Measurements from ENCODE around the gene HOXA11.

HOXA11 gene

DNA sequence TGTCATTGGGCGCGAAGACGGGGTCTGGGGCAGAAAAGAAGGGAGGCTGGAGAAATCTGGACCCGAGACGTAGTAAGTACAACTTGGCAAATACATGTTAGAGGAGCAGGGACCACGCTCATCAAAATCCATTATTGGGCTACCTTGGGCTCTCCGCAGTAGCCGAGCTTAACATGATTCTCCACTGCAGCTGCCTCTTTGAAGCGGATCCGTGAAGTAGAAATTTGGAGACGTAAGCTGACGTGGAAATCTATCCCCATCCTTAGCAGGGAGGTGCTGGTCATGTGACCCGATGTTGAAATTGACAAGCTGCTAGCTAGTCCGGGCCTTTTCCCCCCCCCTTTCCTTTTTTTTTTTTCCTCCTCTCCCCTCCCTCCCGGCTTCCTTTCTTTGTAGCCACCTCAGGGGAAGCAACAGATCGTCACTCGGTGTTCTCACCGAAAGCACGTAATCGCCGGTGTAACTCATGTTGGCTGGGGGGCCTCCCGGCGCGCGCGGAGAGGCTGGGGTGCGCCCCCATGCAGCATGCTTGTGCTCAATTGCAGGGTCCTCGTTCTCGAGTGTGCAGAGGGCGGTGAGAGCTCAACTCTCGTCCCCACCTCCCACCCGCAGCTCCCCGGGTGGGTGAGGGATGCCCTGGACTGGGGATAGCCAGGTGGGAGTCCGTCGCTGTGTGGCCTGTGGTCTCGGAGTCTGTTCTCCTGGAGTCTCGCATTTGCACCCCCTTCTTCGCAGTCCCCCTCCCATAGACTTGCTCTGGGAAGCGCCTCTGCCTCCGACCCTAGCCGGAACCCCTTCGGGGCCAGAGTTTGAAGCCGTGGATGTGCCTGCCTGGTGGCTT, at the start of gene HOXA11:
TSS of gene HOXA11 (minus strand) at position 220 of the 841 bp plus-strand sequence. CDS start at position 132, 88 bp downstream.
- no peak for DNase-seq

DNA sequence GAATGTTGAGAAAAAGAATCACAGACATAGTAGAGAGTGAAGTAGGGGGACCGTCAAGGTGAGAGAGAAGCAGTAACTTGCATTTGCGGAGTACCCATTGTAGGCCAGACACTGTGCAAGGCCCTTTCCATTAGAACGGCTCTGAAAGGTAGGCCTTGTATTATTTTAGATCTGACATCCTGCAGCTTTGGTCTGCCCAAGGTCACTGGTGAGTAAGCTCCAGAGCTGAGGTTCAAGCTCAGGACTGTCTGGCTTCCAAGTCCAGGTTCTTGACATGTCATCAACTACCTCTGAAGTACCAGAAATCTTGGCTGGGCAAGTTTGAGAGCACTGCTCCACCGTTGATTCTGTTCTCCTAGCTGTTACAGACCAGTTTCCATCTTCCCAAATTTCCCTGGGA, 44.4 kb upstream of the HOXA11 start:
- no peak for DNase-seq

DNA sequence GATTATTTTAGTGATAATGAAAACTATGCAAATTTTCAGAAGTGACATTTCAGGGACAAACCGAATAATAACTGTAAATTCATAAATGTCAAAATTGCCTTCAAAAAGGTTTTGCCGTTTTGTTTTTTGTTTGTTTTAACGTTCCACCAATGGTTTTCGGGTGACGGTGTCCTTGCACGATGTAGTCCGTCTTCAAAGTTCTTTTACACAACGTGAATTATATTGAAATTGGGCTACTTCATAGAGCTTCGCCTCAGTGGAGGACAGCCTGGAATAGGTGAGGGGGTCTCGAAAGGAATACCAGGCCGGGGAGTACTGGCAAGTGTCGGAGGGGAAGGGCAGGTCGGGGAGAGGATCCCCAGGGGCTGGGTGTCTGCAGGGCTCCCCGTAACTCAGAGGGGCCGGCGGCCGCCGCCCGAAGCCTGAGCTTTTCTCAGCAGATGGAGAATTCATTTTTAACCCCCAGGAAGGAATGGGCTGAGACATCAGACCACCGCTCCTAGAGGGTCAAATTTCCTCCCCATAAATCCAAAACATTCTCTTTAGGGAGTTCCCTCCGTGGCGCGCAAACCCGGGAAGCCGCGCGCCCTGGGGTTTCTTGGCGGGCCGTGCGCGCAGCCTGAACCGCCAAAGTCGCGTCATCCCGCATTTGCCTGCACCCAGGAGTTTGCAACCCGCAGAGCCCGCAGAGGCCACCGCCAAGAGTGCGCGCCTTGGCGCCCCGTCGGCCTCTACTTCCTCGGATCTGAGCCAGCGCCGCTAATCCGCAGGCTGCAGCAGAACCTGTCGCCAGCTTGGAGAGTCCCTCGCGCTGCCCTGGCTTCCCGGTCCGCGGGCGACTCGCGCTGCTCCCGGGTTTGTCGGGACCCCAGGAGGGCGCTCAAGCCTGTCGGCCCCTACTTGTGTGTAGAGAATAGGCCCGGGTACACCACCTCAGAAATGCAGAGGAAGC, 40.2 kb upstream of the HOXA11 start:
- no peak for DNase-seq

DNA sequence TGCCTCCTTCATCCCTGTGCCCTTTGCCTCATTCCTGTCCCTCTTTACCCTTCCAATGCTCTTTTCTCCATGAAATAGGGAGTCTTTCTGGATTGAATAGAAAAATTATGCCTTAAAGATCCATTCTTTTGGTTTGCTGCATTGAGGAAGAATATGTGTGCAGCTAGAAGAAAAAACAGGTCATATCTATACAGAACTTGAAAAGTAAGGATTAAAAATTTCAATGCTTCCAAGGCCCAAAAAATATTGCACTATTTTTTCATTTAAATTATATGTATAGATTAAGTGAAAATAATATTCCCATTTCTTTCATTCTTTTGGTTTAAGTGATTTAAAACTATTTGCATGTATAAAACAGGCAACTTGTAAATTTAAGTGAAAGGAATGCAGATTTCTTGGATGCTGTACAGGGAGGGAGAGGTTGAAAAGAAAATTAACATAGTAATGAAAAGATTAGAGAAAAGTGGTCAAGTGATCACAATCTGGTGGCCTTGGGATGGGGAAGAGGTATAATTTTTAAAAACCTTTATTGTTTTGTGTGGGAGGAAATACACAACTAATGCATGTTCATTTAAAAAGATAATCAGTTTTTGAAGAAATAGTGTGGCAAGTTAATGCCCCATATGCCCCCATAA, 39.0 kb upstream of the HOXA11 start:
- no peak for DNase-seq

DNA sequence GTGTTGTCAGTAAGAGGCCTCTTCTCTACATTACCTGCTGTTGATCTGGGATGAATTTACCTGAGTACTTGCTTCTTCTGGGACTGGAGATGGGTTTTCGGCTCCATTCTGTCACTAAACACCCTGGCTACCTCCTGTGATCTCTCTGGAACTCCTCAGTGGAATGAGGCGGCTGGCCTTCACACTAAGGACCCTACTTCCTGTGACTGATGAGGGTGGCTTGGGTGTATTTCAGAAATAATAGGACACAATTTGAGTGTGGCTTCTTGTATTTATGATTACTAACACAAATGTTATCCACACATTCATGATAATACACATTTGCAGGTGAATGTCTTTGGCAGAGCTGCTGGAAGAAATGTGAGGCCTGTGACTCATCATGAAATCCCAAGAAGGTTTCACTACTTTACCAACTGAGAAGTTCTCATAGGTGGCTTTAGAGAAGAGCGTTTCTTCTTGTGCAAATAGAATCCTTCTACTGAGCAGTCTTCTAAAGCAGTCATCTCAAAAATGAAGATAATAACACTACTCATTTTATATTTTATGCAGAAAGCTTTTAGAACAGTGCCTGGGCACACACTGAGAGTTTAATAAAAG, 36.3 kb upstream of the HOXA11 start:
- no peak for DNase-seq

DNA sequence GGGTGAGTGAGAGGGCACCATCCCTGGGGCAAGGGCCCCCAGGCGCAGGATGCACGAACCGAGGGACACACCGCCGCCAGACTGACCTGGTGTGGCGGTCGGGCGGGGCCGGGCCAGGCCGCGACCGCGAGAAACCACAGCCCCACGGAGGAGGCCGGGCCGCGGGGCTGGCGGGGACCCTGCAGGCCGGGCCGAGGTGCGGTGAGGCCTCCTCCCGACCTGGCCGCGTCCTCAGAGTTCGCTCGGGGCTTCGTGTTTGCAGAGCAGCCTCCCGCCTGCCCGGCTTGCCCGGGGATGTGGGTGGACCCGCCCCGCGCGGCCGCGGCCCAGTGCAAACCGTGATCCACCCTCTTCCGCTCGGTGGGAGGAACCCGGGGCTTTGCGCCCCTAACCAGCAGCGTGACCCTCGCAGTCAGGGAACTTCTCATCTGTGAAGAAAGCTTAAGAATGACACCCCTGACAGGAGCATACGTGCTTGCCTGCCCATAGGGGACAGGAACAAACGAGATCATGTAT, 35.5 kb upstream of the HOXA11 start:
- DNase-seq, result no peak

DNA sequence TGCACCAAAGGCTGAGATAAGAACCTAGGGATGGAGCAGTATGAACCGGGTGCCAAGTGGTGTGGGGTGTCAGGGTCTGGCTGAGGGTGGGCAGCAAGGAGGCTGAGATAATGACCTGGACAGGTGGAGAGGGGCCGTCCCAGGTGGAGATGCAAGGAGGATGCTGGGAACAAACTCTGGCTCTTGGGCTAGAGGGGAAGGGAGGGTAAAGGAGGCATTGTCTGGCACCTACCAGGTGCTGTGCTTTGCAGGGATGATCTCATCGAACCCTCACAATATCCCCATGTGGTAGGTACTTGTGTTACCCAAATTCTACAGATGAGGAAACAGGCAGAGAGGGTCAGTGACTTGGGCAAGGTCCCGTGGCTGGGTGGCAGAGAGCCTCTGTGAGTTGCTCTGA, 34.8 kb upstream of the HOXA11 start:
- no peak for DNase-seq

DNA sequence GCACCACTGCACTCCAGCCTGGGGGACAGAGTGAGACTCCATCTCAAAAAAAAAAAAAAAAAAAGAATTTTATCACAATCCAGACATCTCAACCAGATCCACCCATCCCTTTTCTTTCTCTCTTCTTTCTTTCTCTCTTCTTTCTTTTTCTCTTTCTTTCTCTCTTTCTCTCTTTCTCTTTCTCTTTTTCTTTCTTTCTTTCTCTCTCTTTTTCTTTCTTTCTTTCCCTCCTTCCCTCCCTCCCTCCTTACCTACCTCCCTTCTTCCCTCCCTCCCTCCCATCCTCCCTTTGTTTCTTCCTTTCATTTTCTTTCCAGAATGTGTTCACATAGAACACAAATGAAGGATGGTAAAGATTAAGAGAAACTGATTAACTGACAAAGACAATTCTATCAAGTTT, 32.9 kb upstream of the HOXA11 start:
- no peak for DNase-seq

DNA sequence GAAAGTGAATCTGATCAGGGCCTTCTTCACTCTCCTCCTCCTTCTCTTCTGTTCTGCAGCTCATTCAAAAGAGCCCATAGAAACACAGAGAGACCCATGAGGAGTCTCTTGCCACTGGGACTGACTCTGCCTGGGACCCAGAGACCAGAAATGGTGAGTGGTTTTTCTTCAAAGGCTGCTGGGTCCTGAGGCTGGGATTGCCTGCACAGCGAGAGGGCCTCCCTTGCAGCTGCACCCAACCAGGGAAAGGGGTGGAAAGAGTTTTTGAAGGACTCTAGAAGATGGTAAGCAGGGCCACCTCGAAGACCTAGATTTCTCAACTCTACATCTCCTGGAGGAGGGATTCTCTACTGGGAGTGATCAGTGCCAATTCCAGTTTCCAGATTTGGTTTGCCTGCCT, 30.3 kb upstream of the HOXA11 start:
- DNase-seq, result no peak

DNA sequence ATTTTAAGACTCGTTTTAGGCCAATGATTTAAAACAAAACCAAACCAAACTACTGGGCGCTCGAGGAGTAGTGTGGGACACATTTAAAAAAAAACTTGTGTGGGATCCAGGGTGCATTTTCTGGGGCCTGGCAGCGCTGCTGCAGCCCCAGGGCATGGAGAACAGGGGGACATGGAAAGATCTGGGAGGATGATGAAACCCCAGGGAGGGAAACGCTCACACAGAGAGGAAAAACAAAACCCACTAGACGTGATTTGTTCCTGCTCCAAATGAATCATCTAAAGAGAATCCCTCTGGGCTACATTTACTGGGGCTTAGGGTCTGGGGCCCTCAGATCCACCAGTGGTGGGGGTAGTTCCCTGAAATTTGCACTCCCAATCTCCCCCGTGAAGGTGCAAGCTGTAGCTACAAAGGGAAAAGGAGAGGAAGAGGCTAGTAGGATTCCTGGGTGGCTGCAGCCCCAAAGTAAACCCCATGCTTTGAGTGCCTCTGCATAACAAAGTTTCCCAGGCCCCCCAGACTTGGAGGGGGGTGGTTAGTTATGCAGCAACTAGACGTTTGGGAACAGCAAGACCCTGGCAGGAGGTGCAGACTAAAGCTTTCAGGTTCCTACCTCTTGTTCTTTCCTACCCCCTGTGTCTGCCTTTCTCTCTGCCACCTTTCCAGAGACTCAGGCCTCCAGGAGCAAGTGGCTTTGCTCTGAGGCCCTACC, 29.4 kb upstream of the HOXA11 start:
- no peak for DNase-seq

DNA sequence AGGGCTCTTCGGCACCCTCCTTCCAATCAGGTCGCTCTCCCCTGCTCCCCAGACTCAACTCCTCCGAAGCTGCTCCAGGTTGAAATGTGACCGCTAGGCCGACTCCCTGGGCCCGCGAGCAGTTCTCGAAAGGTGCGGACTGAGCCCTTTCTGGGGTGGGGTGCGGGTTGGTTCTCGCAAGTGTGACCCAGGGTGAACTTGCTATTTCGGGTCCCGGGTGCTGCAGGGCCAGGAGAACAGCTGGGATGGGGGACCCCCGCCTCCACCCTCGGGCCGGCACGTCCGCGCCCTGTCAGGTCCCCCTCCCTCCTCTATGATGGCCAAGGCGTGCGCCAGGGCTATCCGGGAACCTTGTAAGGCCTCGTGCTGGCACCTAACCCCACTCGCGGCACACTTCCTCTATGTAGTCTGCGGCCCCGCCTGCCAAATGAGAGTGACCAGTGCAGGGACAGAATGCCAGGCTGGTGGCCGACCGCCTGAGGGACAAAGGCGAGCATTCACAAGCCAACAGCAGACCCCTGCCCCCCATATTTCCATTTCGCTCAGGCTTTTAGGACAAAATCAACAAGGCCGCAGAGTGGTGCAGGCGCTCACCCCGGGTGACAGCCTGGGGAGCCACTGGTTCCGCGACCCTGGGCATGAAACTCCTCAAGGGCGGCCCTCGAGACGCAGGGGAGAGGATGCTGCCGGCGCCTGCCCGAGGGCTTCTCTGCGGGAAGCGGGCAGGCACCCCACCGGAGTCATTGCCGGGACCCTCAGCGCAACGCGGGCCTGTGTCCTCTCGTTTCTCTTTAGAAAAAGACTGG, 28.6 kb upstream of the HOXA11 start:
- DNase-seq, result no peak

DNA sequence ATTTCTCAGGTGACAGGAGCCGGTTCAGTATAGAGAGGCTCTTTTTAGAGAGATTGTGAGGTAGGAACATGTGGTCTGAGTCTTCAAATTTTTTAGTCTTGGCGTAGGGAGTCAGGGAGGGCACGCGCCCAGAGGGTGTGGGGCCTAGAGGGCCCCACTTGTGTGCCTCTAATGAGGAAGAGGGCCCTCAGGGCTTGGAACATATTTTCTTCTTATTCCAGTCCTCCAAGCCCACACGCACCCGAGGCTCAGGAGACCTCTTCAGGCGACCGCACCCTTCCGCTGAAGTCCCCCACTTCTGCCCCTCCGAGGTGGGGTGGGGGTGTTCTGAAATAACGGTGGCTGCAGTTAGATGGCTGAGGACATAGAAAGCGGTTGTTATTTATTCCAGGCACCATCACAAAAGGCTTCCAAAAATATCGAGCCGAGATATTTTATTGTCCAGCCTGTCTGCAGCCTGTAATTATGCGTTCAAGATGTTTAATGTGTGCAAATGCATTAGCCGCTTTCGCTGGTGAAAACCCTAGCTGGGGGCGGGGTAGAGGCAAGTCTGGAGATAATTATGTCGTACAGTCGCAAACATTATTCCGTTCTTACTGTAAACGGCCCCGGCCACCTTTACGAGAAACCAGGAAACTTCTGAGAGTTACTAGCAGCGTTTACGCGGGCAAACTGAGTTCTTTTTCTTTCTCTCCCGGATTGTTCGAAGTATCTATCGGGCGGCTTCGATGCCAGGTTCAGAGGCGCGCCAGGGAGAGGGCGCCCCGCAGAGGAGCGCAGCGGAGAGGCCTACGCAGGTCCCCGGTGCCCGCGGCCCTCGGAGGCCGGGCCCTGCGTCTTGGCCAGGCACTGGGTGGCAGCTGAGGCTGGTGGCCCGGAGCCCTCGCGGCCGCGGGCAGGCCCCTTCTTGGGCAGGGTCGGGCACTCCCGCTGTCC, 27.7 kb upstream of the HOXA11 start:
- no peak for DNase-seq

DNA sequence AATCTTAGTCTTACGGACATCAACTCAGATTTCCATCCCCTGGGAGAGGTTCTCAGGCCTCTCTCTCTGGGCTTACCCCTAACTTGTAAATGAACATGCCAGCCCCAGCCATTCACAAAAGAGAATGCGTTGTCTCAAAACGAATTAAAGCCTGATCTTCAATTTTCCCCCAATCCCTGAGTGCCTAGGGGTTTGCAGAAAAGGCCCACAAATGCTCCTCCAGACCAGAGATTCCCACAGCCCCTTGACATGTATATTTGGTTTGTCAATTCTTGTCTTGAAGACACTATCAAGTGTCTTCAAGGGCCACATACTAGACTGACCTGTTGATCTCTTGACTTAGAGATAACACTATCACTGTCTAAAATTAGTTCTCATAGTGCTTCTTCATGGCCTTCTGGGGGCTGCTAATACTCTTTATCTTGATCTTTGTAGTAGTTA, 26.8 kb upstream of the HOXA11 start:
- DNase-seq, result no peak

DNA sequence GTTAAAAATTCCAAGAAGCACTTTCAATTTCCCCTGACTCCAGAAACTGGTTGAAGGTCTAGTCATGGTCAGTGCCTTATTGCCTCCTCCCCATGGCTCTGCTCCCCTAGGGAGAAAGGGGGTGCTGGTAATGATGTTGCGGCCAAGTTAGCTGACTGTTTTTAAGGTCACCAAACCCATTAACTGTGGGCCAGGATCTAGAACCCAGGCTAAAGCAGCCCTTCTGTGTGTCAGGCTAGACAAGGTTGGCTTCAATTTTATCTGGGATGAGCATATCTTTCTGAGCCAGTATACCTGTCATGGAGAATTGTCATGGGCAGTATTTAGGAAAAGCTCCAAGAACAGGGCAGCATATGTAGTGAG, 26.0 kb upstream of the HOXA11 start:
- DNase-seq, result no peak

DNA sequence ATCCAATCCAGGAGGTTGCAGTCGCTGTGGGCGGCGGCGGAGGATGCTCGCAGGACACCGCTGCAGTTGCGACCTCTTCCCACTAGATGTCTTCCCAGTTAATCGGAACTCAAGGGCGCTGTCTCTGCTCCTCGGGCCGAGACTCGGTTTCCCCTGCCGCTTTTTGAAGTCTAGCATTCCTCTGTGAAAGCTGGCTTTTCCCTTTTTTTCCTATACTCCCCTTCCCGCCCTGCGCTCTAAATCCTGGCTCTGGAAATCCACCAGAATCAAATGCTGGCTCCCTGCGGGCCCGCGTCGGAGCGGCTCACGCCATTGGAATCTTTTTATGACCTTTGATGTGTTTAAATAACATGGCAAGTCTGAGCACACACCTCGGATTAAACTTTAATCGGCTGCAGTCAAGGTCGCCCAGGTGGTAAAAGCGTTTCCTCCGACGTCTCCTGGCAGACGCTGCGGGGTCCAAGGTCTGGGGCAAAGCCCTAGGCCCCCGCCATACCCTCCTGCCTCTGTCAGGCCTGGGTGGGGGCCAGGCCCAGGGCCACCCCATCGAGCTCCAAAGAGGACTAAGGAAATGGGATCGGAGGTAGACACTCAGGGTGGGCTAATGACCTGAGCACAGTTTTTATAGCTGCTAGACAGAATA, 25.5 kb upstream of the HOXA11 start:
- no peak for DNase-seq

DNA sequence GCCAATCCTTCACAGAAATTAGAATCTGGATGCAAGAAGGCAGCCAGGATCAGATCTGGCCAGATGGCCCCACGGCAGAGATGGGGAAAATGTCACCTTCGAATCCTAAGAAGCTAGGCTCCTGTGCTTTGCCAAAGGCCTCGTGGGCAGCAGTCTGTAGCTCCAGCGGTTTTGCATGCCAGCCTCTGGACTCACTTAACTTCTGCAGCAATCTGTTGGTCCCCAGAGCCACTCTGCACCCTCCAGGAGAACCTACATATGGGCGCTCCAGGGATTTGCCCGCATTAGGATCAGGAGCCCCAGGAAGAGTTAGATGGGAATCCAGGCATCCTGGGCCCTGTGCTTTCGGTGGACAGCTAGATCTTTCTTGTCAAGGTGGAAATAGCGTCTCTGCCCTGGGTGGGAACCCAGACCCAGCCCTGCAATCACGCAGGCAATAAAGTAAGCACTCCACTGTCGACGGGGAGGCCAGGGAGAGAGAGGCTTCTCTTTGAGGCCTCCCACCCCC, 25.0 kb upstream of the HOXA11 start:
- no peak for DNase-seq

DNA sequence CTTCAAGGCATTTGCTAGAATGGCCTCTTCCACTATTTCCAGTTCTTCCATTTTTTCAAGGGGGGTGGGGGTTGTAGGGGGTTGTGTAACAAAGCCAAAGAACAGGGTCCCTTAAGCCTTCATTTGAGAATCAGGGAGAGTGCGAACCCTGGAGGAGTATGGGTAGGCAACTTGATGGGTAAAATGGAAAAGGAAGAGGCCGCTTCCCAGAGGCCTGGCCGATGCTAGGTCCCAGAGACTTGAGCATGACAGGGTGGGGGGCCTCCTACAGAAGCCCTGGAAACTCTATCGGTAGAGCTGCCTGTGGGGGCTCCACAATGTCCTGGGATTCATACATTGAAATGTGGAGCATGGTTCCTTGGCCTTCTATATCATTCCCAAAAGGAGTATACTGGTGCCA, 24.0 kb upstream of the HOXA11 start:
- DNase-seq, result no peak

DNA sequence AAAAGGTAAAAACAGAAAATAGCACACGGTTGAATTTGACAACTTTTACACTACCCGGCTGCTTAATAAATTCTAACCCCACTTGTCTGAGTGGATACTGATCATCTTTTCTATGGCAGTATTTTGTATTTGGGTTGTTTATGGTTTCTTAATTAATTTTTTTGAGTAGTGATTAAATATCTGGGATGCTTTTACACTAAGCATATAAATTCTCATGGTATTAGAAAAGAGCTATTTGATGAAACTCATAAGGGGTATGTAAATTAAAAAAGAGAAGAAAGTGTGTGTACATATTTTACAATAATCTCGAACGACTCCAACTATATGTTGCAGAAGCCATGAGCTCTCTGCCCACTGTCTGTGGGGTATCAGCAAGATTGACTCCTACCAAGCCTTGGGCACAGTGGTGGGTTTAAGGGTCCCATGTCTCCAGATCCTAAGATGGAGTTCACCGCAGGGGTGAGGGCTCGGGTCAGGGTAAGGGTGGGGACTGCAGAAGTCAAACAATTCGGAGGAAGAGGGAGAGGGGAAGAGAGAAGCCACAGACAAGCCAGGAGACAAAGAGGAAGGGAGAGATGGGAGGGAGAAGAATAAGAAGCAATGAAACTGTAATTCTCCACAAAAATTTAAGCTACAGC, 22.4 kb upstream of the HOXA11 start:
- DNase-seq, result no peak

Measured in activated gamma-delta T cell treated with Interleukin-2 at 50 U/mL for 16 hours (primary cell).